Osteoblast (primary cell): Measurements from ENCODE around the gene DDX43. TPM values are rescaled to one million over a fixed set of nuclear protein-coding genes. Genes with fewer than 3 reads are reported as not detected.
A peak's percentile ranks its signal among the peaks of the same experiment; 100 is the strongest.

Experiments
- DNase-seq: peaks from one replicate; pipeline ENCODE4 v3.0.0; 2011; ENCODE audit warnings: low spot score, mixed read lengths; ENCODE audit not compliant: insufficient read length; ENCODE audit errors: missing footprints
- H2AFZ ChIP-seq: 2 replicates; pipeline ENCODE4 v1.6.0; 2011; ENCODE audit warnings: mild to moderate bottlenecking, low read length
- H3K27ac ChIP-seq: 2 replicates; pipeline ENCODE4 v1.5.1; 2011; ENCODE audit warnings: mild to moderate bottlenecking, low read depth, low read length, moderate library complexity
- H3K27me3 ChIP-seq: 2 replicates; pipeline ENCODE4 v1.6.0; 2012; ENCODE audit warnings: mild to moderate bottlenecking, control low read depth, inconsistent platforms, low read length, moderate library complexity; ENCODE audit not compliant: insufficient read depth
- H3K36me3 ChIP-seq: 2 replicates; pipeline ENCODE4 v1.5.1; 2011; ENCODE audit warnings: mild to moderate bottlenecking, low read length, control low read depth, moderate library complexity; ENCODE audit not compliant: insufficient read depth
- H3K4me1 ChIP-seq: 2 replicates; pipeline ENCODE4 v1.5.1; 2011; ENCODE audit warnings: mild to moderate bottlenecking, low read length, control low read depth, moderate library complexity; ENCODE audit not compliant: insufficient read depth
- H3K4me2 ChIP-seq: 2 replicates; pipeline ENCODE4 v1.6.0; 2011; ENCODE audit warnings: mild to moderate bottlenecking, low read length; ENCODE audit not compliant: insufficient read depth
- H3K4me3 ChIP-seq: fragments of 200-600 bp; sonication (generic); 3 replicates; pipeline ENCODE4 v1.5.1; 2012; ENCODE audit warnings: mild to moderate bottlenecking, low read length, inconsistent platforms; ENCODE audit not compliant: insufficient read depth
- H3K79me2 ChIP-seq: 2 replicates; pipeline ENCODE4 v1.6.0; 2012; ENCODE audit warnings: mild to moderate bottlenecking, low read length, control low read depth, inconsistent platforms; ENCODE audit not compliant: insufficient read depth
- H3K9me3 ChIP-seq: 2 replicates; pipeline ENCODE4 v1.5.1; 2011; ENCODE audit warnings: low read depth, low read length, control low read depth
- H4K20me1 ChIP-seq: 2 replicates; pipeline ENCODE4 v1.6.0; 2012; ENCODE audit warnings: mild to moderate bottlenecking, low read length, control low read depth; ENCODE audit not compliant: insufficient read depth
- CTCF ChIP-seq: IDR thresholded peaks from 2 replicates; pipeline ENCODE4 v1.5.1; 2011; ENCODE audit warnings: mild to moderate bottlenecking, low read depth, low read length, moderate library complexity; ENCODE audit errors: extremely low read depth
- total RNA-seq: library from RNA; depleted of rRNA; stranded (reverse); fragments of >200 nt; gene quantifications from 2 replicates; pipeline ENCODE4 v1.2.3, GENCODE V29; 2012

Gene DDX43
- total RNA-seq, 1 donor = 8.7 TPM

- Histone ChIP-seq H3K27ac (no peak overlapping the region), H2AFZ (no peak overlapping the region)
These were observed 1.4 kb upstream of the DDX43 start for GRCh38 chr6:73393278-73393677.

GRCh38 chr6:73395875-73396274, 1.2 kb downstream of the DDX43 start:
- no peaks in the 10 kb centered on the region for H3K36me3 ChIP-seq
- H3K4me2 ChIP-seq = no peak overlapping the region
- H3K27me3 ChIP-seq = no peaks in the 10 kb centered on the region
- no peak for TF ChIP-seq CTCF
- H3K9me3 ChIP-seq = no peaks in the 10 kb centered on the region
- no peak overlapping the region for H2AFZ ChIP-seq
- DNase-seq = no peak
- H4K20me1 ChIP-seq = no peaks in the 10 kb centered on the region
- no peaks in the 10 kb centered on the region for H3K79me2 ChIP-seq
- no peaks in the 10 kb centered on the region for H3K4me1 ChIP-seq
- no peak overlapping the region for H3K27ac ChIP-seq
- H3K4me3 ChIP-seq = no peak overlapping the region

More at GRCh38 chr6:73393278-73393677, 1.4 kb upstream of the DDX43 start:
- Histone ChIP-seq H3K27me3 (no peaks in the 10 kb centered on the region), H3K4me2 (no peak overlapping the region), H4K20me1 (no peaks in the 10 kb centered on the region), H3K4me3 (no peak overlapping the region), H3K79me2 (no peaks in the 10 kb centered on the region), H3K36me3 (no peaks in the 10 kb centered on the region), H3K9me3 (no peaks in the 10 kb centered on the region), H3K4me1 (peaks cover 3% of the 10 kb centered on the region)
- no peak for TF ChIP-seq CTCF
- DNase-seq = peak; percentile 62

- Histone ChIP-seq H3K4me3 (no peak overlapping the region), H3K9me3 (no peaks in the 10 kb centered on the region), H4K20me1 (no peaks in the 10 kb centered on the region), H3K79me2 (no peaks in the 10 kb centered on the region), H3K27me3 (no peaks in the 10 kb centered on the region), H3K36me3 (no peaks in the 10 kb centered on the region), H3K4me2 (no peak overlapping the region), H3K4me1 (no peaks in the 10 kb centered on the region), H2AFZ (no peak overlapping the region), H3K27ac (no peak overlapping the region)
- TF ChIP-seq CTCF = no peak
- DNase-seq = no peak
These were observed 6.0 kb downstream of the DDX43 start for GRCh38 chr6:73400656-73401055.

GRCh38 chr6:73409395-73409794, 14.8 kb downstream of the DDX43 start:
- Histone ChIP-seq H2AFZ (no peak overlapping the region), H3K4me2 (no peak overlapping the region), H3K36me3 (no peaks in the 10 kb centered on the region), H3K4me1 (no peaks in the 10 kb centered on the region), H4K20me1 (no peaks in the 10 kb centered on the region), H3K4me3 (no peak overlapping the region), H3K9me3 (no peaks in the 10 kb centered on the region), H3K79me2 (no peaks in the 10 kb centered on the region), H3K27me3 (no peaks in the 10 kb centered on the region), H3K27ac (no peak overlapping the region)
- no peak for DNase-seq
- no peak for TF ChIP-seq CTCF
